GM18870 (cell line): Measurements from ENCODE around the gene ARSB.
"Not testable (repeated sequence)": the region's sequence is repeated elsewhere in the genome, so short reads cannot be mapped to it uniquely, and the experiment has no call there.

Source experiments
- ATAC-seq: cut with Tn5 transposase; IDR thresholded peaks from one replicate; pipeline ENCODE4 v1.9.1; 2021; ENCODE audit warnings: moderate library complexity; ENCODE audit not compliant: unreplicated experiment

The ARSB gene

DNA sequence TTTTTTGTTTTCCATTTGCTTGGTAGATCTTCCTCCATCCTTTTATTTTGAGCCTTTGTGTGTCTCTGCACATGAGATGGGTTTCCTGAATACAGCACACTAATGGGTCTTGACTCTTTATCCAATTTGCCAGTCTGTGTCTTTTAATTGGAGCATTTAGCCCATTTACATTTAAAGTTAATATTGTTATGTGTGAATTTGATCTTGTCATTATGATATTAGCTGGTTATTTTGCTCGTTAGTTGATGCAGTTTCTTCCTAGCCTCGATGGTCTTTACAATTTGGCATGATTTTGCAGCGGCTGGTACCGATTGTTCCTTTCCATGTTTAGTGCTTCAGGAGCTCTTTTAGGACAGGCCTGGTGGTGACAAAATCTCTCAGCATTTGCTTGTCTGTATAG lies 133.2 kb downstream of the ARSB start:
- ATAC-seq, result not testable (repeated sequence)

DNA sequence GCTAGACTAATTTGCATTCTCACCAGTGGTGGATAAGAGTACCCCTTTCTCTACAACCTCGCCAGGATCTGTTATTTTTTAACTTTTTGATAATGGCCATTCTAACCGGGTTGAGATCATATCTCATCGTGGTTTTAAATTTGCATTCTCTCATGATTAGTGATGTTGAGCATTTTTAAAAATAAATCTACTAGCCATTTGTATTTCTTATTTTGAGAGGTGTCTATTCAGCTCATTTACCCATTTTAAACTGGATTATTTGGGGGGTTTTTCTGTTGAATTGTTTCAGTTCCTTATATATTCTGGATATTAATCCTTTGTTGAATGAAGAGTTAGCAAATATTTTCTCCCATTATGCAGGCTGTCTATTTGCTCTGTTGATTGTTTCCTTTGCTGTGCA lies 139.6 kb downstream of the ARSB start:
- no peak for ATAC-seq

DNA sequence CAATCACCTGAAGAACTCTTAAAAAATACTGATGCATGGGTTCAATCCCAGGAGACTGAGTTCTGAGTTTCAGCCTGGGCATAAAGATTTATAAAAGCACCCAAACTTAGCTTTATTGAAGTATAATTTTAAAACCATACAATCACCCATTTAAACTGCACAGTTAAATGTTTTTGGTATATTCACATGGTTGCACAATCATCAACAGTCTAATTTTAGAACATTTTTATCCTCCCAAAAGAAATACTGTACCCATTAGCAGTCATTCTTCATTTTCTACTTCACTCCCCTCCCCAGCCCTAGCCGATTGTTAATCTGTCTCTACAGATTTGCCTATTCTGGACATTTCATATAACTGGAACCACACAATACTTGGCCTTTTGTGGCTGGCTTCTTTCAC lies 141.7 kb downstream of the ARSB start:
- no peak for ATAC-seq

DNA sequence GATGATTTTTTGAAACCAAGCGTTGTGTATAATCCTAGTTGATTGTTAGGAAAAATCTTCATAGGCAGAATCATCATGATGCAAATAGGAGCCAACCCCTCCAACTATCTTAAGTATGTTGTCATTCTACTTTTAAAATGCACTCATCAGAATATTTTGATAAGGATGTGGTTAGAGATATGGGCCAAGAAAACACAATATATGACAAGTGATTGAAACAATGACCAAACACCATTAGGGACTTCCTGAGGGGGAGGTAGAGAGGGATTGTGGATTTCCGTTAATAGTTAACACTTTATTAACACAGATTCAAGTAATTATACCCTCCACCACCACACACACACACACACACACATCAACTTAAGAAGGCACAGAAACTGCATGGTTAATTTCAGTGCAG lies 143.3 kb downstream of the ARSB start:
- ATAC-seq, result no peak

DNA sequence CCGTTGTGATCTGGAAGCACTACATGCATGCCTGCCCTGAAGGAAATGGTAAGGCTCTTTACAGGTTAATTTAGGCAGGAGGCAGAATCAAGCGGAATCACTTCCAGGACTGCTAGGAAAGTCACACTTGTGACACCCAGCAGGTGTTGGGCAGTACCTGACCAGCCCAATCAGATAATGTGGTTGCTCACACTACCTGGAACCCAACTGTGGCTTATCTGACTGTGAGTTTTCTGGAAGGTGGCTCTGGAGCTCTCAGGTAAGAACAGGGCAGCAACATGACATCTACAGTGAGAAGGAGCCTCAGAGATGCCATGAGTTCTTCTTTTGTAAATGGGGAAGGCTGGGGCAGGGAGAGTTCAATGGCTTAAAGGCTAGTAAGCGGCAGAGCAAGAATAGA lies 146.4 kb downstream of the ARSB start:
- ATAC-seq, result no peak

DNA sequence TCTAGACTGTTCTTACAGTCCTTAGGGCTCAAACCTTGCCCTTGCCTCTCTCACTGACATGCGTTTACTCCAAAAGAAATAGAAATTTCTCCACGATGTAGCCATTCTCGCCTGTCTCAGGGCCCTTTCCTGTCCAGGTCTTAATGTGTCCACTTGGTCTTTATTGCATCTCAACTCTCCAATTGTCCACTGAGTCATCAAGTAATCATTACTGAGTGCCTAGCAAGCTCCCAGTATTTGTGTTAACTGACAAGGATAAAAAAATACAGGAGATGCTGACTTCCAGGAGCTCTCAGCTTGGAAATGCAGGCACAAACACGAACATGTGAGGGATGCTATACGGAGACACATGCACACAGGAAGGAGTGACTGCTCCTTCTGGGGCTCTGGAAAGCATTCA lies 147.3 kb downstream of the ARSB start:
- ATAC-seq, result no peak

DNA sequence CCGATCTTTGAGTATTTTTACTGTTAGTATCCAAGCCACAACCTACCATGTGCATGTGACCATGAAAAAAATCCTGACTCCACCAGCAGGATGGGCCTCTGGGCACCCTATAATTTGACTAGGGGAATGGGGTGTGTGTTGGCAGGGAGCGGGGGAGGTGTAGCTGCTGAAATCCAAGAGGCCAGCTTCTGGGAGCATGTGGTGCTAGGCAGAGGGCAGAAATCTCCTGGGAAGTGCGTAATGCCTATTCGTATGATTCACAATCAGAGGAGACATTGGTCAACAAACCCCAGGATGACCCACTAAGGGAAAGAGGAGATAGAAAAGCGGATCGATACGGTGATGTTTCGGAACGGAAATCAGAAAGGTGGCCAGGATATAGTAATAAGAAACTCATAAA lies 149.9 kb downstream of the ARSB start:
- ATAC-seq, result no peak

DNA sequence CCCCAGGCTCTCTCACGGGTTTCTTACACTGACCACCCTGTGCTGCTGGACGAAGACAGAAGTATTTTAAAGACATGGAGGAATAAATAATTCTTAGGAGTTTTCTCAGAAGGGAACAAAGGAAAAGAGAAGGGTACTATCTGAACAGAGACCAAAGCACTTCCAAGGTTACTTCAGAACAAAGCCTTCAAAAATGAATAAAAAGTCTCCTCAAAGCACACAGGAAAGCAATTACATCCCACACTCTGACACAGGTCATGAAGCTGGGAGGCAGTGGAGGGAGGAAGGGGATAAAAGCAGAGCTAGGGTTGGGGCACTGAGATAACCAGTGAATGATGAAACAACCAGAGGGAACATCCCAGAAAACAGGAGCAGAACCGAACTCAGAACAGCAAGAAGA lies 151.8 kb downstream of the ARSB start:
- no peak for ATAC-seq

DNA sequence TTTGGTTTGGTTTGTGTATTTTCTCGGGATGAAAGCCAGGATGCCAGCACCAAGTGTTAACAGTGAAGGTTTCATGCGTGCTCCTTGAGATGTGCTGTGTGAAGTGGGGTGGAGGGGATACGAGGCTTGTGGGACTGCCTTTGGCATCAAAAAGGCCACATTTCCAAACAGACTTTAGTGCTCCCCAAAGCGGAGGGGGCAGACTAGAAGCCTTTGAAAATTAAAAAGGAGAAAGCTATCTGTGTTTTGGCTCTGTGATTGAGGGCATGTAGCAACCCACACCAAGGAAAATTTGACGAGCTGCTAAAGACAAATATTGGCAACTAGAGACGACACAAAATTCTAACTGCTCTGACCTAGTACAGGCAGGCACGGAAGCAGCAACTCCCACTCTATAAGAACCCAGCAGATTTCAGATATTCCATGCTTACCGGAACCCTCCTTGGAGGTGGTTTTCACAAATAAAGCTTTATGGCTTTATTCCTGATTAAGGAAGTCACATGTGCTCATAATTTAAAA lies 154.5 kb downstream of the ARSB start:
- no peak for ATAC-seq

DNA sequence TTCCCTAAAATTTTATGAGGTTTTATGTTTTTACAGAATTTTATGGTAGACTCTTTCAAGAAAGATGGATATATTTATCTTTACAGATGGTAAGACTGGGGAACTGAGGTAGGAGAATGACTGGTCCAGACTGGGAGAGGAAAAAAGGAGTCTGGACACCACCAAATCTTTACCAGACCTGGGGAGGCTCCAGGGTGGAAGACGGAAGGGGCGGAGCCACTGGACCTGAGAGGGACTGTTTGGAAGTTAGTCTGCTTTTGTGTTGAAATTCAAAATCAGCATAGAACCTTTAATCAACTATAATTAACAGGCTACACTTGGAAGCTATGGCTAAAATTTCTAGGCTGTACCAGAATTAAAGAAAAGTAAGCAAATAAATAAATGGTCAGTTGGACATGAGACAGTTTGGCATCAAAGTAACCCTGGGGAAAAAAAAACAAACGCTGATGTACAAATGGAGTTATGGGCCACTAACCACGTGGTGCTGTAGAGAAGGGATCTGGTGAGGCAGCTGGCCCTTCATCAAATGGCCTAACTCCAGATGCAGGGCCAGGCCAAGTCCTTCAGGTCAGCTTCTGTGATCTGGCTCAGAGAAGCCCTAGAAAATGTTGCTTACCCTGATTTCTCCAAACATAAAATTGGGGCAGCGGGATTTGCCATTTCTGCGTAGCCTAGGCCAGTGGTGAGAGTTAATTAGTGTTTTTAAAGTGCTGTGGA lies 155.1 kb downstream of the ARSB start:
- ATAC-seq, result no peak

DNA sequence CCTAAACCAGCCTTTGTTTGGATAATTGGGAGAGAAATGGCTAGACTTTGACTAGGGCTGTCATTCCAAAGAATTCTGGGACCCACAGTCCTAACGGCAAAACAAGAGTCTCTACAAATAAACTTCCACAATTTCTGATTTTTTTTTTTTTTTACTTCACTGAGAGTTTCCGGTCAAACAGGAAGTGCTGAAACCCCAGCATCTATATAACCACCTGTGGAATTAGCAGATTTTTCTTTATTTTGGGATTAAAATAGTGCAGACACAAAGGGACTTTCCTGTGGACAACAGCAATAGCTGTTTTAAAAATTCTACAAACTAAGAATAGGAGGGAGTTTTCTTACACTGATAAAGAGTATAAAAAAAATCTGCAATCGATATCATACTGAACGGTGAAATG lies 157.4 kb downstream of the ARSB start:
- no peak for ATAC-seq

DNA sequence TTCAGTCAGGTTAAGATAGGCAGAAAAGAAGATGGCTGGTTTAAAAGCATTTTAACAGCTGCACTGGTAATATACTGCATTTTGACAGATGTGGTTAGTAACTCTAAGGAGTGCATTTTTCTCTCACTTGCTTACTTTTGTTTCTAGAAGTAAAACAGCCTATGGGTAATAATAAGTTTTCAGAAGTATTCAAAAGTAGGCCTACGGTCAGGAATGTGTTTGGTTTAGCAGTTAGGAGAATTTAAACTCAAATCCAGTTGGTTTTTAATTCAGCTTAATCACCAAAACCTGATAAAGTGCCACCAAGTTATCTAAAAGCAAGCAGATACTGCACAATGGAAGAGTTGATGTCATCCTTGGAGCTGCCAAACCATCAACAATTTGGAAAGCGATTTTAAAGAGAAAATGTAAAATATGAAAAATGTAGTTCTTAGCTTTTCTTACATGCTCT lies 160.3 kb downstream of the ARSB start:
- no peak for ATAC-seq

DNA sequence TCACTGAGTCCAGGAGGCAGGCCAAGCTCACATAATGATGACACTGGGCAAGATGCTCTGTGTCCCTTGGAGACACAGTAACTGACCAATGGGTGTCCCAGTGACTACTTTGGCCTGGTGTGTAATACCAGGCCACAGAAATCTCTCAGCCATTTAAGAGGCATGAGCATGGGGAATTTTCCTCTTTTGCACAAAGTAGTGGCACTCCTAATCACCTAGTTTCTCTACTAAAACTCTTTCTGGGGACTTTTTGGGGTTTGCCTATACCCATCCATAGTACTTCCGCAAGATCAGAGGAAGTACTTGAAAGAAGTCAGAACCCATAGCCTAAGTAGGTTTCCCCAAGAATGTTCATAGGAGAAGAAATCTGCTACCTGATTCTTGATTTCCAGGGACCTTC lies 161.9 kb downstream of the ARSB start:
- ATAC-seq, result no peak

DNA sequence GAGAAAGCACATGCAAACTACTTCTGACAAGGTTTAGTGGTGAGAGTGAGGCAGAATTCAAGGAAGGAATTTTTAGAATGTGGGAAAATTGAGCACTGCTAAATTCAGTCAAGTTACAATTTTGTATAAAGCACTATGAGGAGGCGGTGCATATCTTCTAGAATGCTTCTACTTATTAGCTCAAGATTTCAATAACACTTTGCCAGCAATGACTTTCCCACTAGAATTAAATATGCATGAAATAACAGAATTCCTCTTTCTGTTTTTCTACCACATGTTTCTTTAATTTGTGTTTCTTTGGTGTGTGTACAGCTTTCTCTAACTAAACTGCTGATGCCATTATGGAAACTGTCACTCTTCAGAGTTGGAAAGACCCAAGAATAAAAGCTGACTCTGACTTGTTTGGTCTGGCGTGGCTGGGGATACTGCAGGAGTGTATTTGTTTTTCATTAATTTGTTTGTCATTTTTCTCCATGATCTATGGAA lies 163.5 kb downstream of the ARSB start:
- ATAC-seq, result no peak

DNA sequence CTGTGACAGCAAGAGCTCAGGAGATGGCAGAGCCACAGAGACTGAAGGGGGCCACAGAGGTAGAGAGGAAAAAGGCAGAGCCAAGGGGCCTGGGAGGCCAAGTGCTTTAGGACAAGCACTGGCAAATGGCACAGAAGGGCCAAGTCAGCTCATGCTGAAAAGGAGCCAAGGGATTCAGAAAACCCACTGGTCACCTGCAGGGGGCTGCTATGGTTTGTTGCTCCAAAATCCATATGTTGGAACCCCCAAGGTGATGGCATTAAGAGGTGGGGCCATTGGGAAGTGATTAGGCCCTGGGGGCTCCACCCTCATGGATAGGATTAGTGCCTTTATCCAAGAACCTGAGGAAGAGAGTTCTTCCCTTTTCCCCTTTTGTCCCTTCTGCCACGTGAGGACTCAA lies 165.4 kb downstream of the ARSB start:
- ATAC-seq, result no peak

DNA sequence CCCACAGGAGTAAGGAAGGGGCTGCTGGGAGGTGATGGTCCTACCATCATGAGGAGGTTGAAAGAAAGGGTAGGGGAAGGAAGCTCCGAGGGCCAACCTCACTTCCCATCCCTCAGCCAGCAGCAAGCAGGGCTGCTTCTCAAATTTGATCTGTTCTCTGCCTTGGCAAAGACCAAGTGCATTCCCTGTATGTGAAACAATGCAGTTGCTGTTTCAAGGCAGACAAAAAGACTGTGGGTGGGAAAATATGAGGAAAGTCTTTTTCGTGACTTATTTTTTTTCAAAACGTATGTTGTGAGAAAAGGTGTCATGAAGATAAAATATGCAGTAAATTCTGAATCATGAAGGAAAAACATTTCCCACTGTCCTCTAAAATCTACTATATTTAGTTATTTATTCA lies 165.9 kb downstream of the ARSB start:
- ATAC-seq, result no peak

DNA sequence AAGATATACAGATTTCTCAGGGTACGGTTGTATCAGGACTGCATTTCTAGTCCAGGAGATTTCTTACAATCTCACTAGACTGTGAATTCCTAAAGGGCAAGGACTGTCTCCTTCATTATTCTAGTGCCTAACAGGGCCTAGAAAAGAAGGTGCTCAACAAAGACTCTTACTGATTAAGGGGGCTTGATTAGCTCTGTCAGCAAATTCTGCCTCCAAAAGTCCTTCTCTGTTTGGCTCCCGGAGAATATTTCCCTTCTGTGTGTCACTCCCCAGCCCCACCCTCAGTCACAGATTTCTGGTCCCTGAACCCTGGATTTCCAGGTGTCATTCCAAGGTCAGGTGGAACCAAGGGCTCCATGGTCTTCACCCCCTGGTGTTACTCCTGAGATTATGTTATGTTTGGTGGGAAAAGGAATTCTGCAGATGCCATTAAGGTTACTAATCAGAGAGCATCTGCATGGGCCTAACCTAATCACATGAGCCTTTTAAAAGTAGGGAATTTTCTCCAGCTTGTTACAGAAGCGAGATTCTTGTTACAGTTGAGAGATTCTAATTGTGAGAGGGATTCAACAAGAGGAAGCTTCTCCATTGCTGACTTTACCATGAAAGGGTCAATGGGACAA lies 168.9 kb downstream of the ARSB start:
- ATAC-seq, result no peak

DNA sequence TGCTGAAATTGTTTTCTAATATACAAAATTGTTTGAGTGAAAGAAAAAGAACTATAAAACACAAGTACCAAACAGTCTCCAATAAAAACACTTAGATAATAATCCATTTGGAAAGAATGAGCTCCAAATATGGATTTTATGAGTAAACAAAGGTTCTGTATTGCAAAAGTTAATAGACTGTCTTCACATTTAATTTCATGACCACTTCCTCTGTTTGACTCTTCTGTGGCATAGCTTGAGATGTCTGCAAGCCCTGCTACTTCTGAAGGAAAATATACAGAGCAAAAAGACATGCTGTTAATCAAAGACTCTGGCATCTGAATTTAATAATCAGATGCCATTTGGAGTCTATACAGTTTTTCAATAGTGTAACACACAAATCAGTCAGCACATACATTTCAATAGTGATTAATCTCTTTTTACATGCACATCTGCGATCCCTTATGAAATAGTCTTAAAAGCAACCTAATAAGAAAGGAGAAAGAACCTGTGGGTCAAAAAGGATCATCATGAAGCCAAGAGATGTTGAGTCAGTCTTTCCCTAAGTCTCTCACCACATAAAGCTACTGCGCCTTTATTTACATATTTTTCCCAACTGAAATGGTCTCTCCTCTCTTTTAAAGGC lies 171.1 kb downstream of the ARSB start:
- no peak for ATAC-seq

DNA sequence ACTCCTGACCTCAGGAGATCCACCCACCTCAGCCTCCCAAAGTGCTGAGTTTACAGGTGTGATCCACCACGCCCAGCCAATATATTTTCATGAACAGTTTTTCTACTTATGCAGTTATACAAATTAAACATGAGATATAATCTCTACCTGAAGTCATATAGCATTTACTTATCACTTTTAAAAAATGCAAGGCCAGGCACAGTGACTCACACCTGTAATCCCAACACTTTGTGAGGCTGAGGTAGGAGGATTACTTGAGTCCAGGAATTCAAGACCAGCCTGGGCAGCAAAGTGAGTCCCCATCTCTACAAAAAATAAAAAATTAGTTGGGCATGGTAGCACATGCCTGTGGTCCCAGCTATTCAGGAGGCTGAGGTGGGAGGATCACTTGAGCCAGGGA lies 171.8 kb downstream of the ARSB start:
- ATAC-seq, result no peak

DNA sequence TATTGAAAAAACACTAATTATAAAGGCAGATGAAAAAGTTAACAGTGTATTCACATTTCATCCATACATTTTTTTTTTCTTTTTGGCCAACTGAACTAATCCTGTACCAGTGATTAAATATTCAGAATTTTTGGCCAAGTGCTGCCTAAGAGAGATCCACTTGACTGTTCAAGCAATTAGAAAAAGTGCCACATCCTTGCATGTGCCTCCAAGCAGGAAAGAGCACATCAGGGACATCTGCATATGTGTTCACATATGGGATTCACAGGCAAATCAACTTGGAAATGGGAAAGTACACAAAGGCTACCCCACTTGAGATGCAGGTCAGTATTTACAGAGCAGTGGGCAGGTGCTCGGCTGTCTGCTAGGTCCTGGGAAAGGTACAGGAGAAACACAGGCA lies 173.2 kb downstream of the ARSB start:
- ATAC-seq, result no peak

DNA sequence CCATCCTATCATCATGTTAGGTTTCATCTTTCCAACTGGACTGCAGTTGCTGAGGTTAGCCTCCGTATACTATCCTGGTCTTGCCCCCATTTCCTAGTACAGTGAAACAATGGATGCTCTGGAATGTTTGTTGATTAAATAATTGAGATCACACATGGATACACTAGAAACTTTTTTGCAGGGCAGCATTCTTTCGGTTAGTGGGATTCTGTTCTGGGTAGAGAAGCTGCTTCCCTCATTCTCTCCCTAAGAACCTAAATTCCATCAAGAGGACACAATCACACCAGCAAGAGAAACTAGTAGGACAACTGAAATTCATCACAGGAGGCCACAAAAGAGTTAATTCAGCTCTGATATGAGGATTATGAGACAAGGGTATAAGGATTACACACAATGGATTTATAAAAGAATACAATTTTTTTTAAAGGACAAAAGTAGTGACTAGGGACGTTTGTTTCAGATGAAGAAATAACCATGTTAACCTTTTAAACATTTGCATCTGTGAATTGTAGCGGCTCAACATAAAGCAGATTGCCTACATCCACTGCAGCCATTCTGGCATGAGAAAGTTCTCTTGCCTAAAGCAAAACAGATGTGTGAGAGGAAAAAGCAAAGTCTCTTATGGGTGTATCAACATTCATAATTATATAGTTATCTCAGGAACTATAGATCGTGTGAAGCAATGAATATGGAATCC lies 173.8 kb downstream of the ARSB start:
- ATAC-seq, result no peak
